Measurements from ENCODE around the gene ITGB1. TPM values are rescaled to one million over a fixed set of nuclear protein-coding genes. Genes with fewer than 3 reads are reported as not detected.

The ITGB1 gene
- total RNA-seq, 2 experiments from 2014 or later = 45.1 to 45.4 TPM

- Mint-ChIP-seq H3K4me1 (ENCODE audit: low read depth) (peaks cover 6% of the 10 kb centered on the region), H3K9me3 (no peaks in the 10 kb centered on the region), H3K4me3 (no peak overlapping the region), H3K36me3 (ENCODE audit: low read depth) (no peaks in the 10 kb centered on the region), H3K27me3 (no peaks in the 10 kb centered on the region), H3K27ac (no peak overlapping the region)
- no peak for DNase-seq
- ATAC-seq = no peak
- intact Hi-C loops (cut with micrococcal nuclease) = no loop called here
- ChIA-PET POLR2A (no interaction called here), CTCF (interaction anchor here (2.4 kb wide), 1 partner anchor 127 kb away, joined by 9 read pairs; no protein-coding TSS in a partner anchor)
- no peak for TF ChIP-seq CTCF (IDR thresholded peaks at IDR 0.05)
These were observed 76.0 kb downstream of the ITGB1 start for GRCh38 chr10:32882076-32882475.

GRCh38 chr10:32878646-32879045, 79.4 kb downstream of the ITGB1 start:
- Mint-ChIP-seq H3K27me3 (no peaks in the 10 kb centered on the region), H3K4me1 (ENCODE audit: low read depth) (peaks cover 6% of the 10 kb centered on the region), H3K36me3 (ENCODE audit: low read depth) (no peaks in the 10 kb centered on the region), H3K4me3 (no peak overlapping the region), H3K9me3 (no peaks in the 10 kb centered on the region), H3K27ac (no peak overlapping the region)
- no peak for TF ChIP-seq CTCF (IDR thresholded peaks at IDR 0.05)
- DNase-seq = no peak
- ATAC-seq = no peak
- intact Hi-C loops (cut with micrococcal nuclease) = no loop called here
- ChIA-PET POLR2A (no interaction called here), CTCF (interaction anchor here (1.0 kb wide), 1 partner anchor 130 kb away, joined by 3 read pairs; no protein-coding TSS in a partner anchor)

GRCh38 chr10:32877915-32878314, 80.1 kb downstream of the ITGB1 start:
- no peak for DNase-seq
- Mint-ChIP-seq H3K4me3 (no peak overlapping the region), H3K27ac (no peak overlapping the region), H3K27me3 (no peaks in the 10 kb centered on the region), H3K4me1 (ENCODE audit: low read depth) (peaks cover 6% of the 10 kb centered on the region), H3K9me3 (peaks cover under 1% of the 10 kb centered on the region), H3K36me3 (ENCODE audit: low read depth) (no peaks in the 10 kb centered on the region)
- POLR2A ChIA-PET = no interaction called here
- intact Hi-C loops (cut with micrococcal nuclease) = no loop called here
- CTCF ChIA-PET = interaction anchor here (1.0 kb wide), 1 partner anchor 131 kb away, joined by 3 read pairs; no protein-coding TSS in a partner anchor
- no peak for TF ChIP-seq CTCF (IDR thresholded peaks at IDR 0.05)
- no peak for ATAC-seq

- ChIA-PET CTCF (interaction anchor here (1.4 kb wide), 1 partner anchor 20 kb away, joined by 3 read pairs; no protein-coding TSS in a partner anchor), POLR2A (no interaction called here)
- ATAC-seq (no peak), DNase-seq (no peak)
- H3K4me1 Mint-ChIP-seq (ENCODE audit: low read depth) = no peaks in the 10 kb centered on the region
- no peak overlapping the region for H3K4me3 Mint-ChIP-seq
- H3K9me3 Mint-ChIP-seq = no peaks in the 10 kb centered on the region
- intact Hi-C loops (cut with micrococcal nuclease) = no loop called here
- H3K27me3 Mint-ChIP-seq = no peaks in the 10 kb centered on the region
- no peaks in the 10 kb centered on the region for H3K36me3 Mint-ChIP-seq (ENCODE audit: low read depth)
- TF ChIP-seq CTCF (IDR thresholded peaks at IDR 0.05) = no peak
- H3K27ac Mint-ChIP-seq = no peak overlapping the region
These were observed 92.9 kb downstream of the ITGB1 start for GRCh38 chr10:32865170-32865569.

GRCh38 chr10:32854435-32854834, 103.6 kb downstream of the ITGB1 start:
- ATAC-seq (no peak), DNase-seq (no peak)
- no peaks in the 10 kb centered on the region for H3K9me3 Mint-ChIP-seq
- ChIA-PET CTCF (no interaction called here), POLR2A (no interaction called here)
- no peak overlapping the region for H3K4me3 Mint-ChIP-seq
- H3K36me3 Mint-ChIP-seq (ENCODE audit: low read depth) = no peaks in the 10 kb centered on the region
- H3K27me3 Mint-ChIP-seq = no peaks in the 10 kb centered on the region
- no peak for TF ChIP-seq CTCF (IDR thresholded peaks at IDR 0.05)
- intact Hi-C loops (cut with micrococcal nuclease) = no loop called here
- H3K27ac Mint-ChIP-seq = no peak overlapping the region
- no peaks in the 10 kb centered on the region for H3K4me1 Mint-ChIP-seq (ENCODE audit: low read depth)

Measured in activated CD8-positive, alpha-beta T cell treated with anti-CD3 and anti-CD28 coated beads for 36 hours (primary cell).